SK-N-SH (cell line): ENCODE results near the gene MAP3K1.

ENCODE experiments used
- EP300 ChIP-seq, 2 experiments: IDR thresholded peaks; 2 replicates each; pipeline versions ENCODE4 v1.4.0 to v1.6.1; 2012; ENCODE audit warnings: borderline replicate concordance in 1 of 2, low read depth in 1 of 2, low read length in 1 of 2
- EZH2phosphoT487 ChIP-seq: fragments of 200-600 bp; sonication (generic); IDR thresholded peaks from 2 replicates; pipeline ENCODE4 v1.6.1; 2017; ENCODE audit warnings: low read depth, mixed run types, mild to moderate bottlenecking, antibody characterized with exemption, moderate library complexity, borderline replicate concordance
- POLR2AphosphoS5 ChIP-seq: IDR thresholded peaks from 2 replicates; pipeline ENCODE4 v1.6.1; 2012; ENCODE audit warnings: low read depth, low read length
- TF ChIP-seq, protein P1 (sequence below): fragments of 200-600 bp; sonication (generic); IDR thresholded peaks from 2 replicates; pipeline ENCODE4 v1.6.1; 2017; ENCODE audit warnings: antibody characterized with exemption, mild to moderate bottlenecking, moderate library complexity

DNA sequence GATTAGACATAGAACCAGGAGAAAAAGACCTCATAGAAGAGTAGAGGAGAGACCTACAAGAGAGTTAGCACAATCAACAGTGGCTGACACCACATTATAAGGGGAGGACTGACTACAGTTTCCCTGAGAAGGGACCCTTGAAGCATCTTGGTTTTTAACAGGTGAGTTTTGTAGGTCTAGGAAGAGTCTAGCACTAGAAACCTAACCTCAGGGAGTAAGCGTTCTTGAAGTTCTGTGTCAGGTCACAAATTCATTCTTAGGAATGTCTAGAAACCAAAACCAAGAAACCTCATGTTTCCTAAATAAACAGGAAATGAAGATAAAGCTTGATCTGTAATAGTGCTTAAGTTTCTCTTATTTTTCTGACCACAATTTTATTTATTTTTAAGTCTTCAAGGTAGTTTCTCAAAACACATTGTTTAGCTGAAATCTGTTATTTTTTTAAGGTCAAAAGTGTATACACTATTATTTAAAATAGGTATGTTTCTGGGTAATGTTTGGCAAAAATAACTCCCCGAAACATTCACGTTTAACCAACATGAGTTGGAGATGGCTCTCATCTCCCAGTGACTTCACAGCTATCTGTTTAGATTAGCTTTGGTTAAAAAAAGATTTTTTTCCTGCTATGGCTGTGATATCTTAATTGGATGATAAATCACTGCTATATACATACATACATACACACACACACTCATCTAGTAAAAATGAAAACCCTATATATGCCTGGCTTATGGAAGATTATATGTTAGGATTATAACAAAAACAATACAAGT, 37.1 kb downstream of the MAP3K1 start:
- TF ChIP-seq, protein P1, sequence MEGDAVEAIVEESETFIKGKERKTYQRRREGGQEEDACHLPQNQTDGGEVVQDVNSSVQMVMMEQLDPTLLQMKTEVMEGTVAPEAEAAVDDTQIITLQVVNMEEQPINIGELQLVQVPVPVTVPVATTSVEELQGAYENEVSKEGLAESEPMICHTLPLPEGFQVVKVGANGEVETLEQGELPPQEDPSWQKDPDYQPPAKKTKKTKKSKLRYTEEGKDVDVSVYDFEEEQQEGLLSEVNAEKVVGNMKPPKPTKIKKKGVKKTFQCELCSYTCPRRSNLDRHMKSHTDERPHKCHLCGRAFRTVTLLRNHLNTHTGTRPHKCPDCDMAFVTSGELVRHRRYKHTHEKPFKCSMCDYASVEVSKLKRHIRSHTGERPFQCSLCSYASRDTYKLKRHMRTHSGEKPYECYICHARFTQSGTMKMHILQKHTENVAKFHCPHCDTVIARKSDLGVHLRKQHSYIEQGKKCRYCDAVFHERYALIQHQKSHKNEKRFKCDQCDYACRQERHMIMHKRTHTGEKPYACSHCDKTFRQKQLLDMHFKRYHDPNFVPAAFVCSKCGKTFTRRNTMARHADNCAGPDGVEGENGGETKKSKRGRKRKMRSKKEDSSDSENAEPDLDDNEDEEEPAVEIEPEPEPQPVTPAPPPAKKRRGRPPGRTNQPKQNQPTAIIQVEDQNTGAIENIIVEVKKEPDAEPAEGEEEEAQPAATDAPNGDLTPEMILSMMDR: no peak
- TF ChIP-seq POLR2AphosphoS5 (no peak), EZH2phosphoT487 (no peak), EP300 (IDR thresholded peaks at IDR 0.05; ENCODE audit: borderline replicate concordance in 1 of 2, low read depth in 1 of 2, low read length in 1 of 2) (no peak)
